ENCODE data around the gene ENOX2. TPM values are rescaled to one million over a fixed set of nuclear protein-coding genes. Genes with fewer than 3 reads are reported as not detected.

The ENOX2 gene
- total RNA-seq, 1 experiment from 2014 or later = 11.4 TPM

DNA sequence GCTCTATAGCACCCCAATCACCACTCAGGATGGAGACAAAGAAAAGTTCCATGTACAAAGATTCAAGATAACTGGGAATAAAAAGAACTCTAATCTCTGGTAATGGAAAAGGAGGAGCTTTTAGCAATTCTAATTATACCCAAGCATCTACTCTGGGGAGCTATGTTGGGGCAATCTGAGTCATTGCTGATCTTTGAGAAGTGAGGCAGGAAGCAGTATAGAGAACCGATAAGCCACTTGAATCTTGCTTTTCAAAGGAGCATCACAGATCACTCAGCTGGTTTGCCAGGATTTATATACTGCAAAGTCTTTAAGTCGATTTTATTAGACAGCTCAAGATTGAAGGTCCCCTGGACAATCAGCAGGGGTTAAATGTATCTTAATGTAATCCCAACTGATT lies 220.0 kb downstream of the ENOX2 start:
- Histone ChIP-seq H3K9me3 (no peaks in the 10 kb centered on the region), H3K4me1 (no peaks in the 10 kb centered on the region), H3K36me3 (ENCODE audit: control insufficient read depth, insufficient read depth, low read length) (no peaks in the 10 kb centered on the region), H3K27me3 (replicated peaks; ENCODE audit: control insufficient read depth, insufficient read depth, low read length) (no peaks in the 10 kb centered on the region), H3K4me3 (ENCODE audit: low read depth, low read length) (no peak overlapping the region)
- BruUV-seq (replicated peaks) = no TSS peak
- intact Hi-C loops (cut with micrococcal nuclease; ENCODE audit: unreplicated experiment) = no loop called here
- POLR2A ChIA-PET = no interaction called here
- Mint-ChIP-seq H3K4me1 (ENCODE audit: low read depth, unreplicated experiment) (no peaks in the 10 kb centered on the region), H3K9me3 (ENCODE audit: unreplicated experiment) (no peaks in the 10 kb centered on the region), H3K27me3 (ENCODE audit: insufficient read depth, unreplicated experiment) (no peaks in the 10 kb centered on the region), H3K36me3 (ENCODE audit: insufficient read depth, unreplicated experiment) (no peaks in the 10 kb centered on the region), H3K27ac (ENCODE audit: unreplicated experiment) (no peak overlapping the region), H3K4me3 (ENCODE audit: unreplicated experiment) (no peak overlapping the region)
- CTCF ChIA-PET = no interaction called here
- TF ChIP-seq, protein P1, sequence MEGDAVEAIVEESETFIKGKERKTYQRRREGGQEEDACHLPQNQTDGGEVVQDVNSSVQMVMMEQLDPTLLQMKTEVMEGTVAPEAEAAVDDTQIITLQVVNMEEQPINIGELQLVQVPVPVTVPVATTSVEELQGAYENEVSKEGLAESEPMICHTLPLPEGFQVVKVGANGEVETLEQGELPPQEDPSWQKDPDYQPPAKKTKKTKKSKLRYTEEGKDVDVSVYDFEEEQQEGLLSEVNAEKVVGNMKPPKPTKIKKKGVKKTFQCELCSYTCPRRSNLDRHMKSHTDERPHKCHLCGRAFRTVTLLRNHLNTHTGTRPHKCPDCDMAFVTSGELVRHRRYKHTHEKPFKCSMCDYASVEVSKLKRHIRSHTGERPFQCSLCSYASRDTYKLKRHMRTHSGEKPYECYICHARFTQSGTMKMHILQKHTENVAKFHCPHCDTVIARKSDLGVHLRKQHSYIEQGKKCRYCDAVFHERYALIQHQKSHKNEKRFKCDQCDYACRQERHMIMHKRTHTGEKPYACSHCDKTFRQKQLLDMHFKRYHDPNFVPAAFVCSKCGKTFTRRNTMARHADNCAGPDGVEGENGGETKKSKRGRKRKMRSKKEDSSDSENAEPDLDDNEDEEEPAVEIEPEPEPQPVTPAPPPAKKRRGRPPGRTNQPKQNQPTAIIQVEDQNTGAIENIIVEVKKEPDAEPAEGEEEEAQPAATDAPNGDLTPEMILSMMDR (IDR thresholded peaks at IDR 0.05; ENCODE audit: insufficient read depth in 1 of 2, low read depth in 1 of 2, low read length in 1 of 2, severe bottlenecking in 1 of 2, unreplicated experiment in 1 of 2) = no peak
- no peak for DNase-seq

DNA sequence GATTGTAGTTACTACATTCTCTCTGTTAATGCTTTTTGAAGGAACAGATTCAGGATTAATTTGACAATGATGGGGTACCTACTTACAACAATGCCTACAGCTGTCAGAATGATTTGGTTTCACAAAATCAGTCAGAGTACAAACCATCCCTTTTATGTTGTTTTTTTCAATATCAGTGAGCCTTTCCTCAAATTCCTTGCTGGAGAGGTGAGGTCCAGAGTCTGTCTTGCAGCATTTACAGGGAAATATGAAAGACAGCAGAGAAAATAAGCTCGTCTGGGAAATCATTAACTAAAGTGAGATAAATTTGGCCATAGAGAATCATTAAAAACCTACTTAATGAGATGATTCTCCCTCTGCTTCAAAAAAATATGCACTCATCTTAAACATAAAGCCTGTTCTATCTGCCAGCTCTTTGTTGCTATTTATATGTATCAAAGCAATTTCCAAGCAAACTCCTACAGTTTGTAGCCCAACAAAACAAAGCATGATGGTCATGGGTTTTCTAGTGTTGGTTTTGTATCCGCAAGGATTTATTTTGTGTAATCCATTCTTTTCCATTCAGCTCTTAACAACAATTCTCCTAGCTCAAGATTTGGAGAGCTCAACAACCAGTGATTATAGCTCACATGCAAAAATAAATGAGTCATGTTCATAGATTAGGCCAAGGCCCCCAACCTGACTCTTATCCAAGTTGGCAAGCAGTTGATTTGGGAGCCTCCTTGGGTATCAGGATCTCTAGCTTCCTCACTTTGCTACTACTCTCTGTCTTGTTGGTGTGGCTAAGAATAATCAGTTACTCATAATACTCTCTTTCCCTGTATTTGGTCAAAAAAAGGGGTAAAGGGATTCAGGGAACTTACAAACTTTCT lies 222.6 kb downstream of the ENOX2 start:
- ChIA-PET CTCF (no interaction called here), POLR2A (no interaction called here)
- no TSS peak for BruUV-seq (replicated peaks)

DNA sequence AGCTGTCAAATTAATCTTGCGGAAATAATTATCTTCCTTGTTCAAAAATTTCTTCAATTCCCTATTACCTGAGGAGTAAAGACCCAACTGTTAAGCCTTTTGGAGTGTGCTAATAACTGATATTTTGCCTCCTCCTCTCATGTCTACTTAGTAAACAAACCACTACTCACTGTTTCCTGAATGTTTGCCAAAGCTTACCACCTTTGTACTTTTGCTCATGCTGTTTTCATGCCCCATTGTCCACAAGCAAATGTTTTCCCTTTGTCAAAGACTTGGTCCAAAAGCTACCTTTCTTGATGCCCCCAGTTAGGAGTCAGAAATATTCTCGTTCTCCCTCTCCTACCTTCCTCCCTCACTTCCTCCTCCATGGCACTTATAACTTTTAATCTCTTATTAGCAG lies 226.1 kb downstream of the ENOX2 start:
- CTCF ChIA-PET = interaction anchor here (0.5 kb wide), 1 partner anchor 99 kb away, joined by 4 read pairs; no protein-coding TSS in a partner anchor
- DNase-seq = no peak
- H3K27me3 ChIP-seq (replicated peaks; ENCODE audit: control insufficient read depth, insufficient read depth, low read length) = no peaks in the 10 kb centered on the region

More for the DNA sequence above, 222.6 kb downstream of the ENOX2 start:
- no peaks in the 10 kb centered on the region for H3K9me3 ChIP-seq
- H3K4me1 ChIP-seq = no peaks in the 10 kb centered on the region
- intact Hi-C loops (cut with micrococcal nuclease; ENCODE audit: unreplicated experiment) = no loop called here
- peaks cover 11% of the 10 kb centered on the region for H3K4me1 Mint-ChIP-seq (ENCODE audit: low read depth, unreplicated experiment)
- H3K9me3 Mint-ChIP-seq (ENCODE audit: unreplicated experiment) = no peaks in the 10 kb centered on the region
- H3K27me3 ChIP-seq (replicated peaks; ENCODE audit: control insufficient read depth, insufficient read depth, low read length) = no peaks in the 10 kb centered on the region
- TF ChIP-seq, protein P1 (IDR thresholded peaks at IDR 0.05; ENCODE audit: insufficient read depth in 1 of 2, low read depth in 1 of 2, low read length in 1 of 2, severe bottlenecking in 1 of 2, unreplicated experiment in 1 of 2) = no peak
- H3K4me3 ChIP-seq (ENCODE audit: low read depth, low read length) = no peak overlapping the region
- H3K27me3 Mint-ChIP-seq (ENCODE audit: insufficient read depth, unreplicated experiment) = no peaks in the 10 kb centered on the region
- no peak overlapping the region for H3K4me3 Mint-ChIP-seq (ENCODE audit: unreplicated experiment)
- no peaks in the 10 kb centered on the region for H3K36me3 Mint-ChIP-seq (ENCODE audit: insufficient read depth, unreplicated experiment)
- no peaks in the 10 kb centered on the region for H3K36me3 ChIP-seq (ENCODE audit: control insufficient read depth, insufficient read depth, low read length)
- no peak for DNase-seq
- no peak overlapping the region for H3K27ac Mint-ChIP-seq (ENCODE audit: unreplicated experiment)

More for the DNA sequence above, 226.1 kb downstream of the ENOX2 start:
- H3K36me3 Mint-ChIP-seq (ENCODE audit: insufficient read depth, unreplicated experiment) = no peaks in the 10 kb centered on the region
- no peaks in the 10 kb centered on the region for H3K9me3 ChIP-seq
- BruUV-seq (replicated peaks) = no TSS peak
- TF ChIP-seq, protein P1 (IDR thresholded peaks at IDR 0.05; ENCODE audit: insufficient read depth in 1 of 2, low read depth in 1 of 2, low read length in 1 of 2, severe bottlenecking in 1 of 2, unreplicated experiment in 1 of 2) = no peak
- H3K4me1 Mint-ChIP-seq (ENCODE audit: low read depth, unreplicated experiment) = peaks cover 11% of the 10 kb centered on the region
- no peak overlapping the region for H3K4me3 ChIP-seq (ENCODE audit: low read depth, low read length)
- H3K27ac Mint-ChIP-seq (ENCODE audit: unreplicated experiment) = no peak overlapping the region
- no peaks in the 10 kb centered on the region for H3K9me3 Mint-ChIP-seq (ENCODE audit: unreplicated experiment)
- no peaks in the 10 kb centered on the region for H3K36me3 ChIP-seq (ENCODE audit: control insufficient read depth, insufficient read depth, low read length)
- no peaks in the 10 kb centered on the region for H3K4me1 ChIP-seq
- H3K27me3 Mint-ChIP-seq (ENCODE audit: insufficient read depth, unreplicated experiment) = no peaks in the 10 kb centered on the region
- no peak overlapping the region for H3K4me3 Mint-ChIP-seq (ENCODE audit: unreplicated experiment)
- POLR2A ChIA-PET = no interaction called here
- intact Hi-C loops (cut with micrococcal nuclease; ENCODE audit: unreplicated experiment) = no loop called here
